Skin epidermis (tissue), 12 donors: ENCODE results near the gene NDUFB7.
A peak's percentile ranks its signal among the peaks of the same experiment; 100 is the strongest.
"Not testable (repeated sequence)": the region's sequence is repeated elsewhere in the genome, so short reads cannot be mapped to it uniquely, and the experiment has no call there.

Experiments used
- H3K27ac ChIP-seq, 21 experiments: fragments of 200-600 bp; sonication (generic) in 11 of 21; one replicate each; pipeline ENCODE4 v1.5.0; 2020; ENCODE audit warnings: mild to moderate bottlenecking in 3 of 21, inconsistent platforms in 2 of 21, moderate library complexity in 2 of 21
- H3K4me3 ChIP-seq, 7 experiments: fragments of 200-600 bp; sonication (generic) in 2 of 7; one replicate each; pipeline ENCODE4 v1.5.0; 2020; ENCODE audit warnings: inconsistent platforms in 2 of 7, mild to moderate bottlenecking in 2 of 7, moderate library complexity in 1 of 7

NDUFB7 gene

GRCh38 chr19:14555918-14556661 is 15.8 kb downstream of the NDUFB7 start:
- no peak overlapping the region for H3K4me3 ChIP-seq
- H3K27ac ChIP-seq, result peak overlapping the region in 10 of 21 experiments; percentile 0 to 79 (median 47)

DNA sequence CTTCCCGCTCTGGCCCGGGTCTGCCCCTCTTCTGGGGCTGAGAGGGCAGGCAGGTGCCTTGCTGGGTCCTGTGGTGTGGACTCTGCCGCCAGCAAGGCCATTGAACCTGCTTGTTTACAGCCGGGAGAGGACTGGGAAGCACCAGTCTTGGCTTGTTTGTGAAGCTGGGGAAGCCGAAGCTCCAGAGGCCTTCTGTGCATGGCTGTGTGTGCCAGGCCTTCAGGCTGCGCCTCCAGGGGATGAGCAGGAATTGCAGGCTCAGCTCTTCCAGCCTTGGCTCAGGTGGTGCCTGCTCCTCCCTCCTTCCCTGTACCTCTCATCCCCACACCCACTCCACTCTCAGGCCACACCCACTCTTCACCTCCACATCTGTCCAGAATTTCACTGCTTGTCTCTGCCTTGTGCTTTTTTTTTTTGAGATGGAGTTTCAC is 17.5 kb downstream of the NDUFB7 start:
- Histone ChIP-seq H3K4me3 (no peak overlapping the region), H3K27ac (peak overlapping the region in 19 of 21 experiments; percentile 7 to 82 (median 71))

GRCh38 chr19:14553939-14554243 is 18.0 kb downstream of the NDUFB7 start:
- Histone ChIP-seq H3K4me3 (no peak overlapping the region), H3K27ac (peak overlapping the region in 19 of 21 experiments; percentile 10 to 82 (median 71))

- peak overlapping the region in 19 of 21 experiments; percentile 10 to 82 (median 71) for H3K27ac ChIP-seq
- no peak overlapping the region for H3K4me3 ChIP-seq
Observed at GRCh38 chr19:14553042-14553938, 18.6 kb downstream of the NDUFB7 start.

DNA sequence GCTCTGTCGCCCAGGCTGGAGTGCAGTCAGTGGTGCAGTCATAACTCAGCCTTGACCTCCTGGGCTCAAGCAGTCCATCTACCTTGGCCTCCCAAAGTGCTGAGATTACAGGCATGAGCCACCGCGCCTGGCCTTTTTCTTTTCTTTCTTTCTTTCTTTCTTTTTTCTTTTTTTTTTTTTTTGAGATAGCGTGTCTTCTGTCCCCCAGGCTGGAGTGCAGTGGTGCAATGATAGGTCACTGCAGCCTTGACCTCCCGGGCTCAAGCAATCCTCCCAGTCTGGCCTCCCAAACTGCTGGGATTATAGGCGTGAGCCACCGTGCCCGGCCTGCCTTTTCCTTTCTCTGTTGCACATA is 19.9 kb downstream of the NDUFB7 start:
- H3K4me3 ChIP-seq, result not testable (repeated sequence)
- H3K27ac ChIP-seq, result peak overlapping the region in 13 of 21 experiments; percentile 43 to 82 (median 70)

DNA sequence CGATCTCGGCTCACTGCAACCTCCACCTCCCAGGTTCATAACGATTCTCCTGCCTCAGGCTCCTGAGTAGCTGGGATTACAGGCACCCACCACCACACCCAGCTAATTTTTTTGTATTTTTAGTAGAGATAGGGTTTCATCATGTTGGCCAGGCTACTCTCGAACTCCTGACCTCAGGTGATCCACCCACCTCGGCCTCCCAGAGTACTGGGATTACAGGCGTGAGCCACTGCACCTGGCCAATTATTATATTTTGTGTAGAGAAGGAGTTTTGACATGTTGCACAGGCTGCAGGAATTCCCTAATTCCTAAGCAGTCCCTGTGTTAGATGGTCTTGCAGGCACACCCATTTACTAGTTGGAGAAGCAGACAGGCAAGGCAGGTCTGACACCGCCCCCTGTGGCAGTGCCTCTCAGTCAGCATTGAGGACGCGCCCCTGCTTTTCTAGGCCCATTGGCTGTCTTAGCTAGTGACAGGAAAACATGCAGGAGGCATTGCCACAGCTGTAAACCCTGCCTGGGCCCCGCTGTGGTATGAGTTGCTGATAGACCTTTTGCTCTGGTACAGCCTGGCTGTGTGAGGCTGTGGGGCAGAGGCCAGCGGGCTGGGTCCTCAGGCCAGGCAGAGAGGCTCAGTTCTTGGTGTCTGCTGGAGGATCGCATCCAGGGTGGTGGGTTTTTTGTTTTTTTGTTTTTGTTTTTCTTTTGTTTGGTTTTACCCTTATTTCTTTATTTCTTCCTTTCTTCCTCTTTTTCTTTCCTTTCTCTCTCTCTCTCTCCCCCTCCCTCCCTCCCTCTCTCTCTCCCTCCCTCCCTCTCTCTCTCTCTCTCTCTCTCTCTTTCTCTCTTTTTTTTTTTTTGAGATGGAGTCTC is 20.5 kb downstream of the NDUFB7 start:
- H3K27ac ChIP-seq, result peak overlapping the region in 18 of 21 experiments; percentile 18 to 82 (median 66)
- not testable (repeated sequence) for H3K4me3 ChIP-seq

GRCh38 chr19:14550201-14550754 is 21.6 kb downstream of the NDUFB7 start:
- H3K27ac ChIP-seq, result peak overlapping the region in 14 of 21 experiments; percentile 32 to 82 (median 66)
- H3K4me3 ChIP-seq, result no peak overlapping the region

DNA sequence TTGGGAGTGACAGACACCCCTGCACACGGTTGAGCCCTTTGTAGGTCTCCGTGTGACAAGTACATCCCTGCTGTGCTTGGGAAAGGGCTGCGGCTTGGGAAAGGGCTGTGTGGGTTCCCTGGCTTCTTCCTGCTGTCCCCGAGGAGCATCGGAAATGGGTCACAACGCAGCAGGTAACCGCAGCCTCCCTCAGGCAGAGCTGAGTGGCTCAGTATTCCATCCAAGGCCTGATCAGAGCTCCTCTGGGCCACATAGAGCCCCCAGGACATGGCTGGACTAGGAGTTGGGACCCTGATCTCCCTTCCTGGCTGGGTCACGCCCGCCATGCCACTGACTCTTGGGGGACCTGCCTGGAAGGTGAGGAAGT is 26.2 kb downstream of the NDUFB7 start:
- no peak overlapping the region for H3K4me3 ChIP-seq
- H3K27ac ChIP-seq, result peak overlapping the region in 13 of 21 experiments; percentile 9 to 71 (median 38)

GRCh38 chr19:14544977-14545715 is 26.7 kb downstream of the NDUFB7 start:
- Histone ChIP-seq H3K4me3 (no peak overlapping the region), H3K27ac (peak overlapping the region in 15 of 21 experiments; percentile 9 to 71 (median 32))

- Histone ChIP-seq H3K27ac (peak overlapping the region in 2 of 21 experiments; percentile 24 to 27), H3K4me3 (no peak overlapping the region)
Observed at GRCh38 chr19:14544047-14544446, 27.8 kb downstream of the NDUFB7 start.

DNA sequence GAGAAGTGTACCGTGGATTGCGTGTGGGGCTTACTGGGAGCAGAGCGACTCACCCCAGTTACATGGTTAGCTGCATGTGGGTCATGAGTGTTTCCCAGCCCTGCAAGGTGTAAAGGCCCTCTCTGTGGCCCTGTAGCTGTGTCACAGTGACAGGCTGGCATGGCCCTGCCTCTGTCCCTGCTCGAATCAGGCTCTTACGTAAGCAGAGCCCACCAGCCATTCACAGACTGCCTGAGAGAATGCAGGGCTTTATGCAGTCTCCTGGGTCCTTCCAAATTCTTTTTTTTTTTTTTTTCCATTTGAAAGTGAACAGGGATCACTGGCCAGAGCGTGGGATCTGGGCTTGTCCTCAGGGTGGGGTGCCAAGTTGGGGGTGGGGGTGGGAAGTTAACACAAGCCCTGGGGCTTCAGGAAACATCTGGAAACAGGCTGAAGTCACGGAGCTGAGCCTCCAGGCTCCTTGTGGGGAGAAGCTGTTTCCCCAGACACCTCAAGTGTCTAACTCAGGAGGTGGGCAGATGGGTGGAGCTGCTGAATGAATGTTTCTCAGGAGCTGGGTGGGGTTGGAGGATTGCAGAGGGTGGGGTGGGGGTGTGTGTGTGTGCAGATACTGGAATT is 29.0 kb downstream of the NDUFB7 start:
- Histone ChIP-seq H3K4me3 (no peak overlapping the region), H3K27ac (peak overlapping the region in 15 of 21 experiments; percentile 9 to 70 (median 49))

DNA sequence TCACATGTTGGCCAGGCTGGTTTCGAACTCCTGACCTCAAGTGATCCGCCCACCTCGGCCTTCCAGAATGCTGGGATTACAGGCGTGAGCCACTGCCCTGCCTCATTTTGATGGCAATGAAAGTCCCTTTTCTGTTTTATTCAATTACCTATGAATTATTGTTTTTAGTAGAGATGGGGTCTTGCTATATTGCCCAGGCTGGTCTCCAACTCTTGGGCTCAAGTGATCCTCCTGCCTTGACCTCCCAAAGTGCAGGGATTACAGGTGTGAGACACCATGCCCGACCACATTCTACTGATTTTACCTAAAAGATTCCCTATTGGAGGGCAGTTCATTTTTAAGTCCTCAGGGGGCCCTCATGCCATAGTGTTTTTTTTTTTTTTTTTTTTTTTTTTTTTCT is 29.9 kb downstream of the NDUFB7 start:
- not testable (repeated sequence) for H3K27ac ChIP-seq

DNA sequence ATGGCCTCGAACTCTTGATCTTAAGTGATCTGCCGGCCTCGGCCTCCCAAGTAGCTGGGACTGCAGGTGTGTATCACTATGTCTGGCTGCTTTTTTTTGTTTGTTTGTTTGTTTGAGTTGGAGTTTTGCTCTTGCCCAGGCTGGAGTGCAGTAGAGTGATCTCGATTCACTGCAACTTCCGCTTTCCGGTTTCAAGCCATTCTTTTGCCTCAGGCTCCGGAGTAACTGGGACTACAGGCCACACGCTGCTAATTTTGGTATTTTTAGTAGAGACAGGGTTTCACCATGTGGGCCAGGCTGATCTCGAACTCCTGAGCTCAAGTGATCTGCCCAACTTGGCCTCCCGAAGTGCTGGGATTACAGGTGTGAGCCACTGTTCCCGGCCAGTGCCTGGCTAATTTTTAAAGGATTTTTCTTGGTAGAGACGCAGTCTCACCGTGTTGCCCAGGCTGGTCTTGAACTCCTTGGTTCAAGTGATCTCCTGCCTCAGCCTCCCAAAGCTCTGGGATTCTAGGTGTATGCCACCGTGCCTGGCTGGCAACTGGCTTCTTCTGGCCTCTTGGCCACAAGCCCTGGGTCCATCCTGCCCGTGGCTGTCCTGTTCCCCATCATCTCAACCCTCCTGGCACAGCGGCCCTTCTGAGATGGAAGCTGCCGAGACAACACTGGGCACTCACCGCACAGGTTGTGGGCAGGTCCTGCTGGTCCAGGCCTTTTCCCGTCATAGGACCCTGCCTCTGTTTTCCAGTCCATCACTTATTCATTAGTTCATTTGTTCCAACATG is 30.9 kb downstream of the NDUFB7 start:
- H3K4me3 ChIP-seq, result no peak overlapping the region
- H3K27ac ChIP-seq, result peak overlapping the region in 3 of 21 experiments; percentile 18 to 31 (median 27)

More for the DNA sequence above, 29.9 kb downstream of the NDUFB7 start:
- not testable (repeated sequence) for H3K4me3 ChIP-seq

DNA sequence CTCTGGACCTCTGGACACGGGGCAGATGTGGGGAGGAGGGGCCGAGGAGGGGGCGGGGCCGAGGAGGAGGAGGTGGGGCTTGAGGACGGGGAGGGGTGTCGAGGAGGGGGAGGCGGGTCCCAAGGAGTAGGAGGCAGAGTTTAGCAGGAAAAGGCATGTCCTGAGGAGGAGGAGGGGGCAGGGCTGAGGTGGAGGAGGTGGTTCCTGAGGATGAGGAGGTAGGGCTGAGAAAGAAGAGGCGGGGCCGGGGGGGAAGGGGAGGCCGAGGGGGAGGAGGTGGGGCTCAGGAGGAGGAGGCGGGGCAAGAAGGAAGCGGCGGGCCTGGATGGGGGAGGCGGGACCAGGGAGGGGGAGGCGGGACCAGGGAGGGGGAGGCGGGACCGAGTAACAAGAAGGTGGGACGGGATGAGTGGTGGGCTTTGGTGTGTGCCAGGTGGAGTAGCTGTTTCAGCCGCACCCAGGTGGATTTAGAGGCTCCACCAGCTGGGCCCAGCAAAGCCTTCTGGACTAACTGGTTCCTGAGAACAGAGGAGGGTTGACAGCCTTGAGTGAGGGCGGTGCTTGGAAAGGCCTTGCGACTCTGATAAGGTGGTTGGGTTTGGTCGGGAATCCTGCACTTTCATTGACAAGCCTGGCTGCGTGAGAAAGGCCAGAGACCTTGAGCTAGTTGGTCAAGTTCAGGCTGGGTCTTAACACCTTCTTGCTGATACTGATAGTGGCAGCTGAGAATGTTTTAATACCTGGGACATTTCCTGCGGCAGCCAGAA is 34.8 kb downstream of the NDUFB7 start:
- H3K4me3 ChIP-seq, result peak overlapping the region in 1 of 7 experiments; percentile 18
- peak overlapping the region in 11 of 21 experiments; percentile 6 to 63 (median 42) for H3K27ac ChIP-seq

DNA sequence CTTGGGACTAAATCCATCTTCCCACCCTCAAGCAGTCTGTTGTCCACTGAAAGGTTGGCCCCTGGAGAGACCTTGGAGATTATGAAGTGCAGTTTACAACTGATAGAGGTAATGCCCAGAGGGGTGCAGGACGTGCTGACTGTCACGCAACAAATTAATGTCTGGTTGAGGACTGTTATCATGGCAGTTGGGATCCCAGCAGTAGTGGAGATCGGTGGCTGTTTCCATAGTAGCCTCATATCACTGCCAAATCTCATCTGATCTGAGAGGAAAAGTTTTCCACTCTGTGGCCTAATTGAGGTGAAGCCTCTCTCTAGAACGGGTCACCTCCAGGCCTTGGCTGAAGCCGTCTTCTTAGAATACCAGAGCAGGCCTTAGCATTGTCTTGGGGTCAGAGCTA is 38.4 kb downstream of the NDUFB7 start:
- no peak overlapping the region for H3K27ac ChIP-seq
- no peak overlapping the region for H3K4me3 ChIP-seq

DNA sequence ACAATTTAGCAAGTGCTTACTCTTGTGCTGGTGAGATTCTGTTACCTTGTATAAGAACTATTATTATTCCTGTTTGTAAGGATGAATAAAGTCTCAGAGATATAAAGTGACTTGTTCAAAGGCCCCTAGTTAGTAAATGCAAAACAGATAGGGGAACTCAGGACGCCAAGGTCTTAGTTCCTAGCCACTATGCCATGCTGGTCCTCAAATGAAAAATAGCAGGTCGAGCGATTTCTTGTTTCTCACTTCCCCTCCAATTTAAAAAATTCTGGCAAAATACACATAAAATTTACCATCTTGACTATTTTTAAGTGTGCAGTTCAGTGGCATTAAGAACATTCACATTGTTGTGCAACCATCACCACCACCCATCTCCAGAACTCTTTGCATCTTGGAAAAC is 41.4 kb downstream of the NDUFB7 start:
- Histone ChIP-seq H3K4me3 (peak overlapping the region; percentile 60 to 95 (median 71)), H3K27ac (peak overlapping the region in 12 of 21 experiments; percentile 70 to 94 (median 86))

DNA sequence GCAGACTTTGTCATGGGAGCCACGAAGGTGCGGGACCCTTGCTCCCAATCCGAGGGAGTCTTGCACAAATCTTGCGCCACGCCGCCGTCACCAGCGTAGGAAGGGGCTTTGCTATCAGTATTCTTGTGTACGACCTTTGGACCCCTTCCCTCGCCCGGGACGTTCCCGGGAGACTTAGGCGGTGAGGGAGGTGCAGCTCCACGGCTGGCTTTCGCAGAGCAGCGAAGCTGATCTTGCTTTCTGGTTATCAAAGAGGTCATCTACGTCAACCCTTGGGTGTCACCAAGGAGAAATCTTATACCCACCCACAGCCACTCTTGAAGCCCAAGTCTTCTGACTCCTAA is 41.9 kb downstream of the NDUFB7 start:
- H3K4me3 ChIP-seq, result peak overlapping the region; percentile 60 to 95 (median 71)

More for the DNA sequence above, 41.9 kb downstream of the NDUFB7 start:
- H3K27ac ChIP-seq, result peak overlapping the region; percentile 38 to 94 (median 85)
